NCI-H524 (cell line): Measurements from ENCODE around the gene TNNI2.

ENCODE experiments used
- DNase-seq, 2 experiments: peaks; one replicate each; lab custom pipeline; 2025; lab: John Stamatoyannopoulos, UW

TNNI2 gene

GRCh38 chr11:1821562-1821961, 17.2 kb upstream of the TNNI2 start:
- DNase-seq, result no peak

GRCh38 chr11:1822648-1823375, 16.0 kb upstream of the TNNI2 start:
- no peak for DNase-seq

- no peak for DNase-seq
Measured at GRCh38 chr11:1823376-1824220, 15.2 kb upstream of the TNNI2 start.

GRCh38 chr11:1824221-1825038, 14.4 kb upstream of the TNNI2 start:
- DNase-seq, result no peak

GRCh38 chr11:1825039-1825740, 13.6 kb upstream of the TNNI2 start:
- DNase-seq, result peak in 1 of 2 experiments; percentile 8

- DNase-seq, result no peak
Measured at GRCh38 chr11:1825785-1826451, 12.9 kb upstream of the TNNI2 start.

GRCh38 chr11:1826552-1827094, 12.2 kb upstream of the TNNI2 start:
- peak in 1 of 2 experiments; percentile 38 for DNase-seq

GRCh38 chr11:1827095-1827813, 11.5 kb upstream of the TNNI2 start:
- DNase-seq, result peak; percentile 43 to 84

GRCh38 chr11:1827931-1828330, 10.8 kb upstream of the TNNI2 start:
- DNase-seq, result no peak

GRCh38 chr11:1828542-1828941, 10.2 kb upstream of the TNNI2 start:
- DNase-seq, result no peak

- DNase-seq, result no peak
Measured at GRCh38 chr11:1829039-1829820, 9.6 kb upstream of the TNNI2 start.

GRCh38 chr11:1830004-1830321, 8.8 kb upstream of the TNNI2 start:
- no peak for DNase-seq

GRCh38 chr11:1830322-1831223, 8.2 kb upstream of the TNNI2 start:
- peak in 1 of 2 experiments; percentile 29 for DNase-seq

GRCh38 chr11:1831338-1832210, 7.2 kb upstream of the TNNI2 start:
- DNase-seq, result no peak

GRCh38 chr11:1832211-1832919, 6.4 kb upstream of the TNNI2 start:
- DNase-seq, result peak; percentile 13 to 33

- DNase-seq, result no peak
Measured at GRCh38 chr11:1832920-1833295, 5.9 kb upstream of the TNNI2 start.

- no peak for DNase-seq
Measured at GRCh38 chr11:1834062-1834610, 4.6 kb upstream of the TNNI2 start.
